Measurements from ENCODE around the gene DNAL1. TPM values are rescaled to one million over a fixed set of nuclear protein-coding genes. Genes with fewer than 3 reads are reported as not detected.
A peak's percentile ranks its signal among the peaks of the same experiment; 100 is the strongest.
"Not testable (repeated sequence)": the region's sequence is repeated elsewhere in the genome, so short reads cannot be mapped to it uniquely, and the experiment has no call there.

DNAL1 gene
- total and polyA plus RNA-seq, 8 donors = 0.29 to 12.9 (median 7.7) TPM; not detected in 1

DNA sequence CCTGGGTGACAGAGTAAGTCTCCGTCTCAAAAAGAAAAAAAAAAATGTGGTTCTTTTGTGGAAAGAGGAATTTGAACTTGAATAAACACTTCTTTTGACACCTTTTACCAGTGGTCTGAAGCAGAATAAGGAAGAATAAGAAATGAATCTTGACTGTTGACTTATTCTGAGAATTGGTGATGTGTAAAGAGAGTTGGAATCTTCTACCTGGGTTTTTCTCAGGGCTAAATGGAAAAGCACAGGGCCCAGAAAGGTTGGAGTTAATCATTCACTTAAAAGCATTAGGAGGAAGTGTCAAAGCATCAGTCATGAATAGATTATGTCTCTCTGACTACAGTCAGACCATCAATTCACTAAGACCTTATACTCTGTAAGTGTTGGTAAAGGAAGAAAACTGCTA is 55.5 kb downstream of the DNAL1 start:
- TF ChIP-seq EP300 (IDR thresholded peaks at IDR 0.05) (no peak), POLR2A (IDR thresholded peaks at IDR 0.05) (no peak), POLR2AphosphoS5 (IDR thresholded peaks at IDR 0.05) (no peak)
- TF ChIP-seq, protein P1, sequence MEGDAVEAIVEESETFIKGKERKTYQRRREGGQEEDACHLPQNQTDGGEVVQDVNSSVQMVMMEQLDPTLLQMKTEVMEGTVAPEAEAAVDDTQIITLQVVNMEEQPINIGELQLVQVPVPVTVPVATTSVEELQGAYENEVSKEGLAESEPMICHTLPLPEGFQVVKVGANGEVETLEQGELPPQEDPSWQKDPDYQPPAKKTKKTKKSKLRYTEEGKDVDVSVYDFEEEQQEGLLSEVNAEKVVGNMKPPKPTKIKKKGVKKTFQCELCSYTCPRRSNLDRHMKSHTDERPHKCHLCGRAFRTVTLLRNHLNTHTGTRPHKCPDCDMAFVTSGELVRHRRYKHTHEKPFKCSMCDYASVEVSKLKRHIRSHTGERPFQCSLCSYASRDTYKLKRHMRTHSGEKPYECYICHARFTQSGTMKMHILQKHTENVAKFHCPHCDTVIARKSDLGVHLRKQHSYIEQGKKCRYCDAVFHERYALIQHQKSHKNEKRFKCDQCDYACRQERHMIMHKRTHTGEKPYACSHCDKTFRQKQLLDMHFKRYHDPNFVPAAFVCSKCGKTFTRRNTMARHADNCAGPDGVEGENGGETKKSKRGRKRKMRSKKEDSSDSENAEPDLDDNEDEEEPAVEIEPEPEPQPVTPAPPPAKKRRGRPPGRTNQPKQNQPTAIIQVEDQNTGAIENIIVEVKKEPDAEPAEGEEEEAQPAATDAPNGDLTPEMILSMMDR (IDR thresholded peaks at IDR 0.05) = no peak
- Histone ChIP-seq H3K4me3 (no peak overlapping the region), H3K9me3 (no peaks in the 10 kb centered on the region), H3K36me3 (peaks cover 0 to 15% (median under 1%) of the 10 kb centered on the region in 4 donors), H3K4me1 (peaks cover 0 to 9% (median 0%) of the 10 kb centered on the region in 4 donors), H3K27ac (no peak overlapping the region), H3K27me3 (no peaks in the 10 kb centered on the region)
- DNase-seq = peak in 1 of 2 donors; percentile 16
- intact Hi-C loops (cut with DNase I; ENCODE audit: low total_unique reads) = no loop called here
- 0 to 96% (median 69%) methylated on average over 1 of the region's 1 CpG for WGBS, 5 donors

DNA sequence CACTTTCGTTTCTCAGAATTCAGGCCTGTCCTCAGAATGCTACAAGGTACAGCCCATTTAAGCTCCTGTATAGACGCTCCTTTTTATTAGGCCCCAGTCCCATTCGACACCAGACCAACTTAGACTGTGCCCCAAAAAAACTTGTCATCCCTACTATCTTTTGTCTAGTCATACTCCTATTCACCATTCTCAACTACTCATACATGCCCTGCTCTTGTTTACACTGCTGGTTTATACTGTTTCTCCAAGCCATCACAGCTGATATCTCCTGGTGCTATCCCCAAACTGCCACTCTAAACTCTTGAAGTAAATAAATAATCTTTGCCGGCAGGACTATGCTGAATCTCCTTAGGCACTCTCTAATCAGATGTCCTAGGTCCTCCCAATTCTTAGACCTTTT is 63.3 kb downstream of the DNAL1 start:
- not testable (repeated sequence) for DNase-seq
- WGBS, 5 donors = 82 to 92% (median 85%) methylated on average over 3 to 4 of the region's 4 CpGs

DNA sequence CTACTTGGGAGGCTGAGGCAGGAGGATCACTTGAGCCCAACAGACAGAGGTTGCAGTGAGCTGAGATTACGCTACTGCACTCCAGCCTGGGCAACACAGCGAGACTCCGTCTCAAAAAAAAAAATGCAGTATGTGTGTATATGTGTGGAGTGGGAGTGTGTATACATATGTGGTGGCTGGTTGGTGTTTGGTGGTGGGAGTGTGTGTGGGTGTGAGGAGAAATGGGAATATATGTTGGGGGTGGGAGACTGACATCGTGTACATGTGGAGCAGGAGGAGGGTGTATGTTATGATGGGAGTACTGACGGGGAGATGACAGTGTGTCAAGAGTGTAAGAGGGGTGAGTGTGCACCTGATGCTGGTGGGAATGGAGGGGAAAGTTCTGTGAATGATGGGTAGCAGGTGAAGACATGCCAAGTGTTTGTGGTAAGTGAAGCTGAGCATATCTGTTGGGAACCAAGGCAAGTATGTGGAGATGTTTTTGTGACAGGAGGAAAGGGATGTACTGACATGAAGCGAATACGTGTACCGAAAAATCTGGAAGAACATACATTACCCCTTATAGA is 65.2 kb downstream of the DNAL1 start:
- TF ChIP-seq POLR2A (IDR thresholded peaks at IDR 0.05) = no peak
- TF ChIP-seq, protein P1 (IDR thresholded peaks at IDR 0.05) = no peak
- no peak for TF ChIP-seq POLR2AphosphoS5 (IDR thresholded peaks at IDR 0.05)
- WGBS, 5 donors = 89 to 95% (median 94%) methylated on average over 8 of the region's 8 CpGs
- Histone ChIP-seq H3K27me3 (no peaks in the 10 kb centered on the region), H3K4me1 (peaks cover 17 to 40% (median 35%) of the 10 kb centered on the region in 4 donors), H3K27ac (no peak overlapping the region), H3K4me3 (no peak overlapping the region), H3K9me3 (no peaks in the 10 kb centered on the region), H3K36me3 (no peaks in the 10 kb centered on the region)
- intact Hi-C loops (cut with DNase I; ENCODE audit: low total_unique reads) = no loop called here
- DNase-seq = no peak

More for the DNA sequence above, 63.3 kb downstream of the DNAL1 start:
- H3K27ac ChIP-seq; H3K27me3 ChIP-seq; H3K4me3 ChIP-seq; H3K36me3 ChIP-seq; H3K9me3 ChIP-seq; intact Hi-C loops (cut with DNase I; ENCODE audit: low total_unique reads): not testable (repeated sequence)
- H3K4me1 ChIP-seq = peaks cover 7 to 27% (median 20%) of the 10 kb centered on the region in 4 donors

DNA sequence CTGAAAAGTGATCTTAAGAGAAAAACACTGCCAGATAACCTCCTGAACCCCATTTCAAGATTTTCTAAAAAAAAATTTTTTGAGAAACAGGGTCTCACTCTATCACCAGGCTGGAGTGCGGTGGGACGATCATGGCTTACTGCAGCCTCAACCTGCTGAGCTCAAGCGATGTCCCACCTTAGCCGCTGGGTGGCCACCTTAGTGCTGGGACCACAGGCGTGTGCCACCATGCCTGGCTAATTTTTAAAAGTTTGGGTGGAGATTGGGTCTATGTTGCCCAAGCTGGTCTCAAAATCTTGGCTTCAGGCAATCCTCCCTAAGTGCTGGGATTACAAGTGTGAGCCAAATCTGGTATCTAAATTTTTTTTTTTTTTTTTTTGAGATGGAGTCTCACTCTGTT is 66.0 kb downstream of the DNAL1 start:
- WGBS, 5 donors = 84 to 97% (median 94%) methylated on average over 5 of the region's 5 CpGs
- H3K27me3 ChIP-seq = no peaks in the 10 kb centered on the region

More for the DNA sequence above, 66.0 kb downstream of the DNAL1 start:
- intact Hi-C loops (cut with DNase I; ENCODE audit: low total_unique reads) = no loop called here
- no peak for DNase-seq
- peaks cover 17 to 44% (median 35%) of the 10 kb centered on the region in 4 donors for H3K4me1 ChIP-seq
- no peak overlapping the region for H3K27ac ChIP-seq
- peaks cover 2 to 5% (median 4%) of the 10 kb centered on the region in 4 donors for H3K36me3 ChIP-seq
- no peaks in the 10 kb centered on the region for H3K9me3 ChIP-seq
- TF ChIP-seq EP300 (IDR thresholded peaks at IDR 0.05) (no peak), POLR2A (IDR thresholded peaks at IDR 0.05) (no peak), POLR2AphosphoS5 (IDR thresholded peaks at IDR 0.05) (no peak)
- TF ChIP-seq, protein P1 (IDR thresholded peaks at IDR 0.05) = no peak
- H3K4me3 ChIP-seq = no peak overlapping the region
